ENCODE measurements around the gene DPY19L2.
"Not testable (repeated sequence)": the region's sequence is repeated elsewhere in the genome, so short reads cannot be mapped to it uniquely, and the experiment has no call there.

The DPY19L2 gene

DNA sequence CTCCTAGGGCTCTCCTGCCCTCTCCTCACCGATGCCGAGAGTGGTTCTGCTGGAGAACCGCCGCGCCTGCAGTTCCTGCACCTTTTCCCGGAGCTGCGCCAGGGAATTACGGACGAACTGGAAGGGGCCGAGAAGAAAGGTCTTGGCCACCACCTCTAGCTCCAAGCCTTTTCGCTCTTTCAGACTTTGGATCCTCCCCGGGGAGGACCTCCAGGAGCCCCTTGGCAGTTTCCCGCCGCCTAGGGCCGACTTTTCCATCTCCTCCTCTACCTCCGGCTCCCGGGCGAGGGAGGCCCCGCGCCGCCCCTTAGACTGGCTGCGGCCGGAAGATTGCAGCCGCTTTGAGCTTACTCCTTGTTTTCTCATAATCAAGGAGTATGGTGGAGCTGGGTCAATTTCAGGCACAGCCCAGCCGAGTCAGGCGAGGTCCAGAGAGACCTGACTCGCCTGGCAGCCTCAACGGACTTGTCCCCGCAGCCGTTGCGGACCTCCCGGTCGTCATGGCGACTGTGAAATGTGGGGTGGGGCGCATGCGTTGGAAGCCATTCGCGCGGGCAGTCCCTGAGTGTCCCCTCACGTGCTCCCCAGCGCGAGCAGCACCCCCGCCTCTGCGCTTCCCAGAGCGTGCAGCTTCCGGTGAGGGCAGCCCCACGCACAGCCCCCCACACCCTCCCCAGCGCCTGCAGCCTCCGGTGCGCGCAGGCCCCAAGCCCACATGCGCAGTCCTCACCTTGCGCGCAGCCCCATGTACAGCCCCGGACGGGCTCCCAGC is at the start of gene DPY19L2:
Gene DPY19L2 (minus strand): TSS at position 466 of the 772 bp plus-strand sequence. CDS start 100 bp downstream, at position 366.
- no peak for DNase-seq (ENCODE audit: low read depth)
- TF ChIP-seq, protein P1, sequence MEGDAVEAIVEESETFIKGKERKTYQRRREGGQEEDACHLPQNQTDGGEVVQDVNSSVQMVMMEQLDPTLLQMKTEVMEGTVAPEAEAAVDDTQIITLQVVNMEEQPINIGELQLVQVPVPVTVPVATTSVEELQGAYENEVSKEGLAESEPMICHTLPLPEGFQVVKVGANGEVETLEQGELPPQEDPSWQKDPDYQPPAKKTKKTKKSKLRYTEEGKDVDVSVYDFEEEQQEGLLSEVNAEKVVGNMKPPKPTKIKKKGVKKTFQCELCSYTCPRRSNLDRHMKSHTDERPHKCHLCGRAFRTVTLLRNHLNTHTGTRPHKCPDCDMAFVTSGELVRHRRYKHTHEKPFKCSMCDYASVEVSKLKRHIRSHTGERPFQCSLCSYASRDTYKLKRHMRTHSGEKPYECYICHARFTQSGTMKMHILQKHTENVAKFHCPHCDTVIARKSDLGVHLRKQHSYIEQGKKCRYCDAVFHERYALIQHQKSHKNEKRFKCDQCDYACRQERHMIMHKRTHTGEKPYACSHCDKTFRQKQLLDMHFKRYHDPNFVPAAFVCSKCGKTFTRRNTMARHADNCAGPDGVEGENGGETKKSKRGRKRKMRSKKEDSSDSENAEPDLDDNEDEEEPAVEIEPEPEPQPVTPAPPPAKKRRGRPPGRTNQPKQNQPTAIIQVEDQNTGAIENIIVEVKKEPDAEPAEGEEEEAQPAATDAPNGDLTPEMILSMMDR (IDR thresholded peaks at IDR 0.05; ENCODE audit: control insufficient read depth, insufficient read depth, low read depth, low read length, missing control alignments) = no peak
- peak within 1 kb of the TSS; percentile 52 for H3K4me3 ChIP-seq (ENCODE audit: control insufficient read depth, low read depth, low read length)

DNA sequence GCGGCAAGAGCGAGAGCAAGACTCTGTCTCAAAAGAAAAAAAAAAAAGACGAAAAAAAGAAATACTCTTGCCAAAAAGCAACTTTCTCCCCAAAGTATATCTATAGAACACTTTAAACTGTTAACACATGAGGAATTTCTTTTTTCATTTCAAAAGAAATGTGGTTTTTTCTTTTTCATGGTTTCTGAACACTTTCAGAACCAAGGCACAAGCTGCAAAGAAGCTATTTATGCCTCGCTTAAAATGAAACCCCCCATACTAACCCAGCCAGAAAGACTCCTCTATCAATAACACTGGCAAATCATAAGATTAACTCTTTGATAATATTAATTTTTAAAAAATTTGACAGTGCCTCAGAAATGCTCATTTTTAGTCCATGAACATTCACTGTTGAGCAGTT is 48.6 kb upstream of the DPY19L2 start:
- H3K4me3 ChIP-seq (ENCODE audit: control insufficient read depth, low read depth, low read length); DNase-seq (ENCODE audit: low read depth): not testable (repeated sequence)

DNA sequence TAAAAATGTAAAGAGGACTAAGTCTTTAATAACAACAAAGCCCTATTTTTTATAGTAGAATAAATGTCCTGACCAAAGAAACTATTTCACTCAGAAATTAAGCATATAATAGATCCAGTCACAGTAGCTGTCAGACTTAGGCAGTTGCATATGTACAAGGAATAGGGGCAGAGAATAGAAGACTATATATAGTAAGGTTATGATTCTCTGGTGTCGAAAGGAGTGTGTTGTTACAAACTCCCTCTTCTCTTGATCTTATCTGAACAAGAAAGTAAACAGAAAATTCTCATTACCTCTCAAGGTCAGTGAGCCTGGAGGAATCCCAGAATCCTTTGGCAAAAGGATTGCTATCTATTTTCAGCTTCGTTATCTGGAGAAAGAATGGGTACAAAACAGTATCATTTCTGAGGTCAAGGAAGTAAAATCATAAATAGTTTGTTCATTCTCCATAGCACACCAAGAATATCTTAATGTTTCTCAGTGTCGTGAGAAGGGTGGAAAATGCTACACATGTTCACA is 46.9 kb upstream of the DPY19L2 start:
- DNase-seq (ENCODE audit: low read depth); H3K4me3 ChIP-seq (ENCODE audit: control insufficient read depth, low read depth, low read length): not testable (repeated sequence)

DNA sequence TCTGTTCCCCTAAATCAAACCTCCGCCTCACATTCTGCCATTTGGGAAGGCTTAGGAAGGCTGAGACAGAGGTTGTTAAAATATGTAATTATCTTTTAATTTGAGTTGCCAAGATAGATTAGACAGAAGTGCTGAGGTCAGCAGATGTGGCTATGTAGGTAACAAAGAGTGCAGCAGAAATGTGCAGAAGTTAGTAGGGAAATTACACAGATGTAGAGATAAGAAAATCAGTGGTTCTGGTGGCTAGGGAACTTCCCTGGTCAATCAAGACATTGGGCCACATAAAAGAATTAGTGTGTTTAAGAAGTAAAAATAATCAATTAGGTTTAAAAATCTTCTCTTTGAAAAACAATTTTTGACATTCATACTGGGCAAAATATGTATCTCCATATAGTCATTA is 46.1 kb upstream of the DPY19L2 start:
- not testable (repeated sequence) for H3K4me3 ChIP-seq (ENCODE audit: control insufficient read depth, low read depth, low read length); DNase-seq (ENCODE audit: low read depth)

- not testable (repeated sequence) for DNase-seq (ENCODE audit: low read depth); H3K4me3 ChIP-seq (ENCODE audit: control insufficient read depth, low read depth, low read length)
Observed at GRCh38 chr12:63713681-63714075, 45.4 kb upstream of the DPY19L2 start.

- DNase-seq (ENCODE audit: low read depth); H3K4me3 ChIP-seq (ENCODE audit: control insufficient read depth, low read depth, low read length): not testable (repeated sequence)
Observed at GRCh38 chr12:63712979-63713680, 44.8 kb upstream of the DPY19L2 start.

GRCh38 chr12:63712376-63712974 is 44.2 kb upstream of the DPY19L2 start:
- not testable (repeated sequence) for H3K4me3 ChIP-seq (ENCODE audit: control insufficient read depth, low read depth, low read length); DNase-seq (ENCODE audit: low read depth)

- H3K4me3 ChIP-seq (ENCODE audit: control insufficient read depth, low read depth, low read length); DNase-seq (ENCODE audit: low read depth): not testable (repeated sequence)
Observed at GRCh38 chr12:63711339-63711738, 43.0 kb upstream of the DPY19L2 start.

DNA sequence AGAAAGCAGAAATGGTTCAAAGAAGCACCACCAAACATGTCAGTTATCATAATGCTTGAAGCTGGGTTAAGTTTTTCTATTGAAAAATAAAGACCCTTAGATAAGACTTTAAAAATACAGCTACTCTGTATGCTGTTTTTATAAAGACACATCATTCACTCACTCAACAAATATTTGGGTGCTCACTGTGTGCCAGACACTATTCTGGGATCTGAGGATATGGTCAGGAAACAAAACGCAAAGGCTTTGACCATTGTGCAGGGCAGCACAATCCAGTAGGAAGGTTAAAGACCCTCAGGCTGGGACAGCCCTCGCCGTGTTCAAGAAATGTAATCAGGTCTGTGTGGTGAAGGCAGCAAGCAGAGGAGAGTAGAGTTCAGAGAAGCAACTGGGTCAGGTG is 38.0 kb upstream of the DPY19L2 start:
- no peak overlapping the region for H3K4me3 ChIP-seq (ENCODE audit: control insufficient read depth, low read depth, low read length)
- TF ChIP-seq, protein P1 (IDR thresholded peaks at IDR 0.05; ENCODE audit: control insufficient read depth, insufficient read depth, low read depth, low read length, missing control alignments) = no peak
- no peak for DNase-seq (ENCODE audit: low read depth)

GRCh38 chr12:63699678-63700382 is 31.5 kb upstream of the DPY19L2 start:
- not testable (repeated sequence) for DNase-seq (ENCODE audit: low read depth)

DNA sequence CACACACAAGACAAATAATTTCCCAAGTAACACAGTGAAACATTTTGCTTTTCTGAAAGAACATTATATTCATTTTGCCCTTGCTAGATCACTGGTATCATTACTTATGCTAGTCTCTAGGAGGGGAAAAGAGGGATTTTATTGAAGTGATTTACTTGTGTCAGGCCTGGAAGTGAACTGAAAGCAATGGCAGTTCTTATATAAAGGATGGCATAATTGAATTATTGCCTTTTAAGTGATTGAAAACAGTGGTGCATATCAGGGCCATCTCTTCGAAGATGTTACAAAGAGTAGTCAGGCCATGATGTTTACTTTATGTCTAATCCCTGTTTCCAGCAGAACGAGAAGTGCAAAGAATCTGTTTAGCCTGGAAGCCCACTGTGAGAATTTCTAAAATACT is 30.7 kb upstream of the DPY19L2 start:
- DNase-seq (ENCODE audit: low read depth); H3K4me3 ChIP-seq (ENCODE audit: control insufficient read depth, low read depth, low read length): not testable (repeated sequence)

More at GRCh38 chr12:63699678-63700382, 31.5 kb upstream of the DPY19L2 start:
- not testable (repeated sequence) for H3K4me3 ChIP-seq (ENCODE audit: control insufficient read depth, low read depth, low read length)

DNA sequence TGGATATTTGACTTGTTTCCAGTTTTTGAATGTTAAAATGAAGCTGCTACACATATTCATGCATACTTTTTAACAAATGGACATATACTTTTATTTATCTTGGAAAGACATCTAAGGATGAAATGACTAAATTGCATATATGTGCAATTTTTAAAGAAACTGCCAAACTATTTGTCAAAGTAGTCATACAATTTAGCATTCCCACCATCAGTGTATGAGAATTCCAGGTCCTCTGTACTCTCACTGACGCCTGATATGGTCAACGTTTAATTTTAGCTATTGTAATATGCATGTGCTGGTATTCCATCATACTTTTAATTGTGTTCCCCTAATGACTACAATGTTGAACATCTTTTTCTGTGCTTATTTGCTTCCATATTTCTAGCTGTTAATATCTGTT is 22.5 kb upstream of the DPY19L2 start:
- H3K4me3 ChIP-seq (ENCODE audit: control insufficient read depth, low read depth, low read length); DNase-seq (ENCODE audit: low read depth): not testable (repeated sequence)

DNA sequence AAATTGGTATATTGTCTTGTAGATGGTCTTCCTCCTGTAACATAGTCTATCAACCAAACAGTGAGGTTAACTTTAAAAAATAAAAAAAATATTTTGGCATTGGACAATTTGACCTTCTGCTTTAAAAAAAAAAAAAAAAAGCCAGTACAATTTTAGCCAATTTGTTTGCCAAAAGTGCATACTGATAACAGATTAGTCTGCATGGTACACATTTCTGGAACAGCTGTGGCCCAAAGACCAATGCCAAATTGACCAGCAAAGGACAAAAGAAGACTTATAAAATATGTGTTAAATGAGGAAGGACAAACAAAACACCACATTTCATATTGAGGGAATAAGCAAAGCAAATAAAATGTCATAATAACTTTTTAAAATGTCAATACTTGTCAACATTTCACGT is 20.8 kb upstream of the DPY19L2 start:
- not testable (repeated sequence) for H3K4me3 ChIP-seq (ENCODE audit: control insufficient read depth, low read depth, low read length); DNase-seq (ENCODE audit: low read depth)

GRCh38 chr12:63686623-63687022 is 18.3 kb upstream of the DPY19L2 start:
- H3K4me3 ChIP-seq (ENCODE audit: control insufficient read depth, low read depth, low read length); DNase-seq (ENCODE audit: low read depth): not testable (repeated sequence)

DNA sequence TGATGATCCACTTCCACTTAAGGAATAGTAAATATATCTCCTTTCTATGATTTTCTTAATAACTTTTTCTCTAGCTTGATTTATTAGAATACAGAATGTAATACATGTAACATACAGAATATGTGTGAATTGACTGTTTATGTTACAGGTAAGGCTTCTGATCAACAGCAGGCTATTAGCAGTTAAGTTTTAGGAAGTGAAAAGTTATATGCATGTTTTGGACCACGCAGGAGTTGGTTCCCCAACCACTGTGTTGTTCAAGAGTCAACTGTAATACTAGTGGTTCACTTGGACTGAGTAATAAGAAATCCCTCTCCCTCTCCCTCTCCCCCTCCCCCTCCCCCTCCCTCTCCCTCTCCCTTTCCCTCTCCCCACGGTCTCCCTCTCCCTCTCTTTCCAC is 17.5 kb upstream of the DPY19L2 start:
- not testable (repeated sequence) for DNase-seq (ENCODE audit: low read depth); H3K4me3 ChIP-seq (ENCODE audit: control insufficient read depth, low read depth, low read length)

Measured in AG09309 (cell line).